RPMI8226 (cell line): ENCODE data around the gene IL2RA.
"Not testable (repeated sequence)": the region's sequence is repeated elsewhere in the genome, so short reads cannot be mapped to it uniquely, and the experiment has no call there.

Source experiments
- DNase-seq: peaks from one replicate; pipeline ENCODE4 v3.0.0-alpha.2; 2015

The IL2RA gene

DNA sequence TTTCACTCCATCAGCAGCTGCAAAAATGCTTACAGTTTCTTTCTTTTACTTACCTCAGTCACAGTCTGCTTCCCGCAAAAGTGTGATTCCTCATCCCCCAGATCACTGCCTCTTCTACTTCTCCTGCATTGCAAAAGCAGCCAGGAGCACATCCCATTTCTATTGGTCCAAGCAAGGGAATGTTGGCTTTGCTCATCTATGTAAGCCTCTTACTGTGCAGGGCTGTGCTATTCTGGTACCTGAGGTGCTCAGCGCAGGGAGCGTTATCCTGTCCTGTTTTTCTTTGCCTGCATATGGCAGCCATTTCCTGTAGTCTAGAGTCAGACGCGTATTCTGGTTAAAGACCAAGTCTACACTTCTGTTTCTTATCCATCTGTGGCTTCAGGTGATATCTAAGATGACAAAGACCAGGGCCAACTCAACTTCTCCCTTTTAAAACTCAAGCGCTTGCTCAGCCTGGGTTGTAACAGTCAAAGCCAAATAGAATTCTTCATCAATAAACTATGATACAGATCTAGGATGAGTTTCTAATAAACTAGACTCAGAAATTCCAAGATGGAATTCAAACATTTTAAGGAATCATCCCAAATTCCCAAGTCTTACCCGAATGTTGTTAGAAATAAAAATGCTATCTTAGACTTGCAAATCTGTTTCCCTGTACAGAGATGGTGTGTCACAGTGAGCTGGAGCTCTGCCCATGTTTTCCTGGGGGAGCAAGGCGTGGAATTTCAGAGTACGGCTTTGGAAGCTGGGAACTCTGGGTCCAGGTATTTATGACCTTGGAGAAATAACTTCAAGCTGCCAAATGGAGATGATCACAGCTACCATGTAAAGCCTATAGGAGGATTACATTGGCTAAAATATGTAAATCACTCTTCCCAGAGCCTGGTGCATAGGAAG is 20.6 kb upstream of the IL2RA start:
- DNase-seq: no peak

GRCh38 chr10:6080417-6080973 is 18.3 kb upstream of the IL2RA start:
- DNase-seq: no peak

GRCh38 chr10:6079044-6079443 is 16.9 kb upstream of the IL2RA start:
- no peak for DNase-seq

GRCh38 chr10:6077071-6077675 is 15.0 kb upstream of the IL2RA start:
- DNase-seq: no peak

DNA sequence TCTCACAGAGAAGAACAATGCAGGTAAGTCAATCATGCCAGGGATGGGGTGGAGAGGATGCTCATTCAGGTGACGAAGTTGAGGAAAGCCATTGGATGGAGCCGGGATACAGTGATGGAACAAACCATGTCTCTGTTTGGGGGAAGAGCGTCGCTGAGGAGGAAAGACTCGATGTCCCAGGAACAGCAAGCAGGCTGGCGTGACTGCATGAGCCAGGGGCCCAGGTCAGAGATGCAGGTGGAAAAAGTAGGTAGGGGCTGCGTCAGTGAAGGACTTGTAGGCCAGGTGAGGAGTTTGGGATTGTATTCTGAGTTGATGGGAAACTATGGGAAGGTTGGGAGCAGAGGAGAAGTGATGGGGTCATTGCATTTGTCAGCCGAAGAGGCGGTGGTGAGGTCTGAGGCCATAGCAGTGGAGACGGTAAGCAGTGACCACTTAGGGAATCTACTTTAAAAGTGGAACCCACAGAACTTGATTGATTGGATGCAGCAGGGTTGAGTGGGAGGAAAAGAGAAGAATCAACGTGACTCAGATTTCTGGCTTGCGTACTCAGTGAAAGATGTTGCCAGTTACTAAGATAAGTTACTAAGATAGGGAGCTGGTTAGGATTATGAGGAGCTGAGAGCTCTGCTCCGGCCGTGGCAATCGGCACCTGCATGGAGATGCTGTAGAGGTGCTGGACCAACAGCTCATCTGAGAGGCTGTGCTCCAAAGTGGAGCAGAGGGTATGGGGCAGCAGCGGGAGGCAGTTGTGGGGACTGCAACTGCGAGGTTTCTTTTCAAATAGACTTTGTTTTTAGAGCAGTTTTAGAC is 12.5 kb upstream of the IL2RA start:
- no peak for DNase-seq

DNA sequence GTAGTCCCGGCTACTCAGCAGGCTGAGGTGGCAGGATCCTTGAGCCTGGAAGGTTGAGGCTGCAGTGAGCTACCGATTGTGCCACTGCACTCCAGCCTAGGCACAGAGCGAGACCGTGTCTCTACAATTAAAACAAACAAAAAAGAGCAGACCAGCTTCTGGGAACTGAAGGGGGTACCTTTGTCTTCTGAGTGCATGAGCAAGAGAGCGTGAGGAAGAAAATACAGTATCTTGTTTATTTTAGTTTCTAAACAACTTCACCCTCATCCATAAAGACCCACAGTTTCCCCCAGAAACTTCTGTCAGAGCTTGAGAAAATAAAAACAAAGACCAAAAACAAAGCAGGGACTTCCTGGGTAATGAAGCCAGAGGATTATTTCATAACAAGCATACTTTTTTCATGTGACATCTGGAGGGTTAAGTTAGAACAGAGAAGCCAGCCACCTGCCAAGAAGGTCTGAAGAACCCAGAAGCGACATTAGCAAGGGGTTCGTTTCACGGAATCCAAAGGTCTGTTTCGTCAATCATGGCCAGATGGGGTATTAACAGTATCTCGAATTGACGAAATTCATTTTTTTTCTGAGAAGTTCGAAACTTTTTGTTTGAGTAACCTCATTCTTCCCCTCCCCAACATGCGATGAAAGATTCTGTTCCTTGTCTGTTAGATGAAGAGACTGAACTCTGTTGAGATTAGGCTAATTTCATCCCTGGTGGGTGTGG is 10.2 kb upstream of the IL2RA start:
- DNase-seq: no peak

- no peak for DNase-seq
These were observed 9.3 kb upstream of the IL2RA start for GRCh38 chr10:6071181-6072175.

DNA sequence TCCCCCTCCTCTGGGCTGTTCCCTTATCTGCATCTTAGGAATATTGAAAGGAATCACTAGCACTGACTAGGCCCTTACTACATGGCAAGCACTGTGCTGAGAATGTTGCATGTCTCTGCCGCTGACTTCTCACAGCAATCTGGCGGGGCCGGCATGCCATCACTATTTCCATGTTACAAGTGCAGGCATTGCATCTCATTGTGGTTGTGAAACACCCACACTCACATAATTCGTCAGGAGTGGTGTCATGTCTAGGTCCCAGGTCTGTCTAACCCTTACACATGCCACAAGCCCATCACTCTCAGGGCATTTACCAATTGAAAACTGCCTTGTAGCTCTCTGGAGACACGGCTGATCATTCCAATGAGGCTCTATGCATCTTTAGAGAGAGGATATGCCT is 8.5 kb upstream of the IL2RA start:
- no peak for DNase-seq

DNA sequence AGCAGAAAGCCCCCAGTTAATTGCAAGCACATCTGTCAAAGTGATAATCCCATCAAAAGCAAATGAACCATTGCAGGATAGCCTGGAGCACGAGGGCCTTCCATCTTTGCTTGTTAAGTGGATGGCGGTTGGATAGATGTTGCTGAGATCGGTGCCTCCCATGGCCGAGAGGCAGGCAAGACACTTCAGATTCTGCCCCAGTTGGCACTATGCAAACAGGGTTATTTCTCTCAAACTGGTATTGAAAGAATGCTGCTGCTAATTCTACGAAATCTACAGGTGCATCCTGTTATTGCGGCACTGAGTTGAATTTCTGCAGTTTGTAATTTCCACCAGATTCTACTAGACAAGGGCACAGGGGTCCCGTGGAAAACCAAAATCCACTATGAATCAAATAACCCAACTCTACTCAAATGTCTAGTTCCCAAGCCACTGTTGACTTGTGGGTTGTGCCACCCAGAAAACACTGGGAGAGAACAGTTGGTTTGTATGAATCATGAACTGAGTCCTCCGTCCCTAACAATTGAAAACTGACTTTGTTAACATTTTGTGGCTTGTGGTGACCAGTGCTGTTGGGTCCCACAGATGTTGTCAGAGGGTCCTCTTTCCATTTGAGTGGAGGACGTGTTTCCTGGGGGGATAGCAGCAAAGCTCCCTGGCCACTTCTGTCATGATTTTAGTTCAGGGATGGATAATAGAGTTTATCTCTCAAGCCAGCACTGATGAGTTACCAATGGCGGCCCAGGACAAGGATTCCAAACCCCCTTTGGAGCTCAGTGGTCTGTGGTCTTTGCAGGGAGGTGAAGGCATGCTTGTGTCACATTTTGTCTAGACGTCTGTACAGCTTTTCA is 7.1 kb upstream of the IL2RA start:
- peak; percentile 52 for DNase-seq

- DNase-seq: peak; percentile 63
These were observed 6.3 kb upstream of the IL2RA start for GRCh38 chr10:6068422-6068821.

GRCh38 chr10:6068006-6068405 is 5.8 kb upstream of the IL2RA start:
- DNase-seq: no peak

GRCh38 chr10:6067457-6067856 is 5.3 kb upstream of the IL2RA start:
- DNase-seq: no peak

- no peak for DNase-seq
These were observed 3.7 kb upstream of the IL2RA start for GRCh38 chr10:6065835-6066234.

- no peak for DNase-seq
These were observed 3.2 kb upstream of the IL2RA start for GRCh38 chr10:6065406-6065805.

- DNase-seq: not testable (repeated sequence)
These were observed 2.6 kb upstream of the IL2RA start for GRCh38 chr10:6064726-6065125.

DNA sequence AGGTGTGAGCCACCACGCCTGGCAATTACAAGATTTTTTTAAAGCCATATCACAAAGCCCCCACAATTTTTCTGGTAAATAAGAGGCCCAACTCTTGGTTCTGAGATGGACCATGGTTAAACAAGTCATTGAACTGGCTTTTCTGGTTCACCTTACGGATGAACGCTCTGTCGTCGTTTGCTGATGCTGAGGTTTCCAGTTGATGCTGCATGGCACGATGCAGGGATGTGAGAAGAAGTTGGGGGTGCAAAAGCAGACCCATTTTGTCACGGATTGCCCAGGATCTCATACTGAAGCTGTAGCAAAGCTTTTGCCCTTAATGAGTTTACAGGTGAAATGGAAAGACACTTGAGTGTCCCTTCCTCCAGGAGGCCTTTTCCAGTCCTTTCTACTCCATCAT is 2.0 kb upstream of the IL2RA start:
- DNase-seq: no peak

GRCh38 chr10:6061056-6061455 is 1.1 kb downstream of the IL2RA start:
- DNase-seq: no peak

DNA sequence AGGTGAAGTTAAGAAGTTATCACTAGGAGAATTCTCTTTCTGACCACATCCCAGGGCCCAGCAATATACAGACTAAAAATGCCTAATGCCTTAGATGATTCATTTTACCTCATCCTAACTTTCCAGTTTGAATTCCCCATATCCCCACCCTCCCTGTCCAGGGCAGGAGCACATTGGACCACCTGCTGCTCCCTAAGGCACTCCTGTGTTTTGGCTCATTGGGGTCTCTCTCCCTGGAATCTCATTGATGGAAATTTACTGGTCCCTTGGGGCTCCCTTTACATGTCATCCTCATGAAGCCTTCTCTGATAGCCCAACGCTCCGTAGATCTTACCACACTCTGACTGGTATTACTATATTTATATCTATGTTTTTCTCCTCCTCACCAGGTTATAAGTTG is 2.7 kb downstream of the IL2RA start:
- DNase-seq: no peak

DNA sequence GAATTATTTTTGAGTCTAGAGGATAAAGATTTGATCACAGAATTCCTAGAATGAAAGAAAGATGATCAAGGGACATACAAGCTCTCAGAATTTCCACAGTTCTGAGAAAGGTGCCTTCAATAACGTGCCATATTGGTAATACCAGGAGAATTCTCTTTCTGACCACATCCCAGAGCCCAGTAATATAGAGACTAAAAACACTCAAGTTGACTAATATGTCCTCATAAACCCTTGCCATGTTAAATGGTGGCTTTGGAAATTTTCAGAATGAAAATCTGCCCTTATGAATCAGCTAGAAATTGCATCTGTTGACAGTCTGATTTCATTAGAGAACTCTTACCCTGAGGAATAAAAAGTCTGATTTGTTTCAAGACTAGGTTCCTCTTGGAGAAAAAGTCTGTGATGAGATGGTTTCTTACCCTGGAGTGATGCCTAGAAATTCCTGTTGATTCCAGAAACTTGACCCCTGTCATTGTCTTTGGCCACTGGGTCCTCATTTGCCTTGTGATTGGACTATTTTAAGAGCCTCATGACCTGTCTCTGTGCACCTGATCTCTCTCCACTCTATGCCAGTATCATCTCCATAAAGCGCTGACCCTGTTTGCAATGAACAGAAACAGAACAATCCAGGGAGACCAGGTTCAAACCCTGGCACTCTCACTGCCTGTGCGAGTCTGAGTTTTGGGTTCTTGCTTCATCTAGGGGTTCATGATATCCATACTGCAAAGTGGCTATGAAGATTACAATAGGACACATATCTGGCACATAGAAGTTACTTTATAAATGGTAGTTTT is 3.3 kb downstream of the IL2RA start:
- no peak for DNase-seq
